HFFc6 (cell line): Measurements from ENCODE around the gene AHDC1. TPM values are rescaled to one million over a fixed set of nuclear protein-coding genes. Genes with fewer than 3 reads are reported as not detected.
"Not testable (repeated sequence)": the region's sequence is repeated elsewhere in the genome, so short reads cannot be mapped to it uniquely, and the experiment has no call there.

ENCODE experiments used
- DNase-seq: peaks from one replicate; pipeline ENCODE4 v3.0.0-alpha.2; 2018
- H3K27ac Mint-ChIP-seq: 2 replicates; pipeline ENCODE4 v1.8.0; 2020; ENCODE audit warnings: mild to moderate bottlenecking, mixed read lengths
- H3K27me3 Mint-ChIP-seq: 2 replicates; pipeline ENCODE4 v1.8.0; 2021; ENCODE audit warnings: mild to moderate bottlenecking, moderate library complexity, mixed read lengths; ENCODE audit not compliant: insufficient read depth
- H3K36me3 Mint-ChIP-seq: 2 replicates; pipeline ENCODE4 v1.8.0; 2021; ENCODE audit warnings: low read depth, mixed read lengths
- H3K4me1 Mint-ChIP-seq: 2 replicates; pipeline ENCODE4 v1.8.0; 2020; ENCODE audit warnings: low read depth, mixed read lengths
- H3K4me3 Mint-ChIP-seq: 2 replicates; pipeline ENCODE4 v1.8.0; 2020; ENCODE audit warnings: mild to moderate bottlenecking, moderate library complexity, mixed read lengths
- H3K9me3 Mint-ChIP-seq: 2 replicates; pipeline ENCODE4 v1.8.0; 2020; ENCODE audit warnings: mild to moderate bottlenecking, mixed read lengths
- total RNA-seq, 6 experiments: library from RNA; stranded (reverse); fragmentation: NEBNext Ultra II Directional; extraction: Animal tissue kit (Norgen Biotek cat#: 25700); gene quantifications; 2 replicates in 1 of 6; 3 replicates in 5 of 6; pipeline ENCODE4 v1.2.3, GENCODE V29; 2021
- TF ChIP-seq, protein P1 (sequence below): fragments of 200-600 bp; sonication (generic); IDR thresholded peaks from 2 replicates; pipeline ENCODE4 v1.5.0; 2021; ENCODE audit warnings: antibody characterized with exemption, mild to moderate bottlenecking

Gene AHDC1
- total RNA-seq, 6 experiments from 2014 or later: 30.7 to 53.2 (median 34.7) TPM

GRCh38 chr1:27554759-27555699 is 48.9 kb downstream of the AHDC1 start:
- H3K36me3 Mint-ChIP-seq: no peaks in the 10 kb centered on the region; the same call in 1 of the 2 replicates
- H3K27ac Mint-ChIP-seq: peak overlapping the region; percentile 77
- H3K9me3 Mint-ChIP-seq: no peaks in the 10 kb centered on the region
- TF ChIP-seq, protein P1, sequence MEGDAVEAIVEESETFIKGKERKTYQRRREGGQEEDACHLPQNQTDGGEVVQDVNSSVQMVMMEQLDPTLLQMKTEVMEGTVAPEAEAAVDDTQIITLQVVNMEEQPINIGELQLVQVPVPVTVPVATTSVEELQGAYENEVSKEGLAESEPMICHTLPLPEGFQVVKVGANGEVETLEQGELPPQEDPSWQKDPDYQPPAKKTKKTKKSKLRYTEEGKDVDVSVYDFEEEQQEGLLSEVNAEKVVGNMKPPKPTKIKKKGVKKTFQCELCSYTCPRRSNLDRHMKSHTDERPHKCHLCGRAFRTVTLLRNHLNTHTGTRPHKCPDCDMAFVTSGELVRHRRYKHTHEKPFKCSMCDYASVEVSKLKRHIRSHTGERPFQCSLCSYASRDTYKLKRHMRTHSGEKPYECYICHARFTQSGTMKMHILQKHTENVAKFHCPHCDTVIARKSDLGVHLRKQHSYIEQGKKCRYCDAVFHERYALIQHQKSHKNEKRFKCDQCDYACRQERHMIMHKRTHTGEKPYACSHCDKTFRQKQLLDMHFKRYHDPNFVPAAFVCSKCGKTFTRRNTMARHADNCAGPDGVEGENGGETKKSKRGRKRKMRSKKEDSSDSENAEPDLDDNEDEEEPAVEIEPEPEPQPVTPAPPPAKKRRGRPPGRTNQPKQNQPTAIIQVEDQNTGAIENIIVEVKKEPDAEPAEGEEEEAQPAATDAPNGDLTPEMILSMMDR: no peak
- no peak overlapping the region for H3K4me3 Mint-ChIP-seq
- H3K4me1 Mint-ChIP-seq: peaks cover 31% of the 10 kb centered on the region
- DNase-seq: no peak
- H3K27me3 Mint-ChIP-seq: no peaks in the 10 kb centered on the region

DNA sequence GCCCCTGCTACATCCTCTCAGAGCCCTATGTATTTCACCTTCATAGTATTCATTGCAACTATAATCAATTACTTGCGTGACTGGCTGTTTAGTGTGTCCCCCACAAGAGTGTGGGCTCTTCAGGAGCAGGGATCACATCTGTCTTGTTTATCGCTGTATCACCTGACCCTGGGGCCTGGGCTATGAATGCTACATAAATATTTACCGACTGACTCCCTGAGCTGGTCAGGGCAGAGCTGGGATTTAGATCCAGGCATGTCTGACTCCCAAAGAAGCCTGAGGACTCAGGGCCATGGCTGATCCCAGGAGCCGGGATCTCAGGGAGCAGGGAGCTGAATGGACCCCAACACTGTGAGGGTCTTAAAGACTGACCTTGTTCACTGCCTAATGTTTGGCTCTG is 49.7 kb downstream of the AHDC1 start:
- Mint-ChIP-seq H3K27ac (peak overlapping the region; percentile 77; the same call in 1 of the 2 replicates), H3K9me3 (no peaks in the 10 kb centered on the region)

DNA sequence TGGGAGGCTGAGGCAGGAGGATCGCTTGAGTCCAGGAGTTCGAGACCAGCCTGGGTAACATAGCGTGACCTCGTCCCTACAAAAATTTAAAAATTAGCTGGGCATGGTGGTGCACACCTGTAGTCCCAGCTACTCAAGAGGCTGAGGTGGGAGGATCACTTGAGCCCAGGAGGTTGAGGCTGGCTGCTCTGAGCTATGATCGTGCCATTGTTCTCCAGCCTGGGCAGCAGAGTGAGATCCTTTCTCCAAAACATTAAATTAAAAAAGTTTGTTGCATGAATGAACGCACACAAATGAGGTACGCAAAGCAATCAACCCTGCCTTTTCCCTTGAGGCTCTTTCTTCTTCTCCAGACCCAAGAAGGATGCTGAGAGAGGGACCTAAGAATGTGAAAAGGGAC is 50.1 kb downstream of the AHDC1 start:
- H3K36me3 Mint-ChIP-seq, H3K9me3 Mint-ChIP-seq, DNase-seq, H3K27ac Mint-ChIP-seq, H3K27me3 Mint-ChIP-seq, H3K4me3 Mint-ChIP-seq: not testable (repeated sequence)
- H3K4me1 Mint-ChIP-seq: peaks cover 28% of the 10 kb centered on the region

More for the DNA sequence above, 49.7 kb downstream of the AHDC1 start:
- no peaks in the 10 kb centered on the region; the same call in 1 of the 2 replicates for H3K36me3 Mint-ChIP-seq
- no peak for DNase-seq
- no peaks in the 10 kb centered on the region; the same call in 1 of the 2 replicates for H3K27me3 Mint-ChIP-seq
- TF ChIP-seq, protein P1: no peak
- H3K4me1 Mint-ChIP-seq: peaks cover 28% of the 10 kb centered on the region
- no peak overlapping the region for H3K4me3 Mint-ChIP-seq

- no peak for DNase-seq
- Mint-ChIP-seq H3K4me1 (peaks cover 26% of the 10 kb centered on the region), H3K27ac (no peak overlapping the region), H3K36me3 (no peaks in the 10 kb centered on the region; the same call in 1 of the 2 replicates), H3K4me3 (no peak overlapping the region), H3K27me3 (no peaks in the 10 kb centered on the region; the same call in 1 of the 2 replicates), H3K9me3 (no peaks in the 10 kb centered on the region)
- TF ChIP-seq, protein P1: peak; percentile 31; the same call in 1 of the 2 replicates
Observed at GRCh38 chr1:27552911-27553420, 51.0 kb downstream of the AHDC1 start.

GRCh38 chr1:27551953-27552312 is 52.0 kb downstream of the AHDC1 start:
- Mint-ChIP-seq H3K4me1 (peaks cover 20% of the 10 kb centered on the region), H3K36me3 (no peaks in the 10 kb centered on the region; the same call in 1 of the 2 replicates), H3K9me3 (no peaks in the 10 kb centered on the region), H3K4me3 (no peak overlapping the region), H3K27me3 (no peaks in the 10 kb centered on the region; the same call in 1 of the 2 replicates), H3K27ac (no peak overlapping the region)
- TF ChIP-seq, protein P1: no peak
- no peak for DNase-seq
